Endothelial cell of umbilical vein (primary cell): ENCODE data around the gene CDKN1C.
A peak's percentile ranks its signal among the peaks of the same experiment; 100 is the strongest.

ENCODE experiments used
- EZH2 ChIP-seq: IDR thresholded peaks from 2 replicates; pipeline ENCODE4 v1.6.1; 2012; ENCODE audit warnings: borderline replicate concordance, low read depth, mild to moderate bottlenecking, moderate library complexity, low read length, inconsistent platforms; ENCODE audit not compliant: severe bottlenecking
- FOS ChIP-seq: IDR thresholded peaks from 2 replicates; pipeline ENCODE4 v1.6.1; 2011; ENCODE audit warnings: mild to moderate bottlenecking, low read length, moderate library complexity, borderline replicate concordance; ENCODE audit not compliant: insufficient read depth
- GATA2 ChIP-seq: IDR thresholded peaks from 2 replicates; pipeline ENCODE4 v1.7.0; 2011; ENCODE audit warnings: low read depth, mild to moderate bottlenecking, moderate library complexity, mixed read lengths, low read length; ENCODE audit not compliant: insufficient read length, insufficient read depth
- JUN ChIP-seq: IDR thresholded peaks from 2 replicates; pipeline ENCODE4 v1.6.1; 2011; ENCODE audit warnings: borderline replicate concordance, low read depth; ENCODE audit not compliant: insufficient read length, insufficient read depth
- MYC ChIP-seq: IDR thresholded peaks from one replicate; pipeline ENCODE4 v1.6.1; 2011; ENCODE audit warnings: mild to moderate bottlenecking, low read depth, low read length
- POLR2A ChIP-seq: IDR thresholded peaks from 2 replicates; pipeline ENCODE4 v1.6.1; 2012; ENCODE audit warnings: low read depth, mild to moderate bottlenecking, control low read depth, low read length
- POLR2AphosphoS5 ChIP-seq: IDR thresholded peaks from 2 replicates; pipeline ENCODE4 v1.6.1; 2012; ENCODE audit warnings: low read depth, mild to moderate bottlenecking, control low read depth, low read length, moderate library complexity; ENCODE audit not compliant: insufficient read depth
- TF ChIP-seq, protein P1 (sequence below), 2 donors: IDR thresholded peaks; 1 replicate in 1 of 2; 2 replicates in 1 of 2; pipeline ENCODE4 v1.5.1; 2011; ENCODE audit warnings: low read length in 2 of 2, mild to moderate bottlenecking in 2 of 2, moderate library complexity in 2 of 2, control low read depth in 1 of 2, inconsistent platforms in 1 of 2, low read depth in 1 of 2; ENCODE audit not compliant: insufficient read depth in 1 of 2; ENCODE audit errors: extremely low read depth in 1 of 2
- TF ChIP-seq, protein P2 (sequence below): IDR thresholded peaks from 2 replicates; pipeline ENCODE4 v1.6.1; 2011; ENCODE audit not compliant: insufficient read depth, insufficient read length

DNA sequence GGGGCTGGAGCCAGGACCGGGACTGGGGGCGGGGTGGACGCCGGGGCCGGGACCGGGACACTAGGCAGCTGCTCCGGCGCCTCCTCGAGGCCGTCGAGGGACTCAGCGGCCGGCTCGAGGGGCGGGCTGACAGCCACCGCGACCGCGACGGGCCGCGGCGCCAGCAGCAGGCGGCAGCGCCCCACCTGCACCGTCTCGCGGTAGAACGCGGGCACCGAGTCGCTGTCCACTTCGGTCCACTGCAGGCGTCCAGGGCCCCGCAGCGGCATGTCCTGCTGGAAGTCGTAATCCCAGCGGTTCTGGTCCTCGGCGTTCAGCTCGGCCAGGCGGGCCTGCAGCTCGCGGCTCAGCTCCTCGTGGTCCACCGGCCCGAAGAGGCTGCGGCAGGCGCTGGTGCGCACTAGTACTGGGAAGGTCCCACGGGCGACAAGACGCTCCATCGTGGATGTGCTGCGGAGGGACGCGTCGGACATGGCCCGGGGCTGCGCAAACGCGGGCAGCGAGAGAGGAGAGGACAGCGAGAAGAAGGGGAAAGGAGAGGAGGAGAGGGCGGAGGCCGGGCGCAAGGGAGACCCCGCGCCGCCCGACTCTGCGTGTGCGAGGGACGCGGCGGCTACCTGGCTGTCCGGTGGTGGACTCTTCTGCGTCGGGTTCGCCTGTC, 428 bp downstream of the CDKN1C start:
- TF ChIP-seq, protein P1, sequence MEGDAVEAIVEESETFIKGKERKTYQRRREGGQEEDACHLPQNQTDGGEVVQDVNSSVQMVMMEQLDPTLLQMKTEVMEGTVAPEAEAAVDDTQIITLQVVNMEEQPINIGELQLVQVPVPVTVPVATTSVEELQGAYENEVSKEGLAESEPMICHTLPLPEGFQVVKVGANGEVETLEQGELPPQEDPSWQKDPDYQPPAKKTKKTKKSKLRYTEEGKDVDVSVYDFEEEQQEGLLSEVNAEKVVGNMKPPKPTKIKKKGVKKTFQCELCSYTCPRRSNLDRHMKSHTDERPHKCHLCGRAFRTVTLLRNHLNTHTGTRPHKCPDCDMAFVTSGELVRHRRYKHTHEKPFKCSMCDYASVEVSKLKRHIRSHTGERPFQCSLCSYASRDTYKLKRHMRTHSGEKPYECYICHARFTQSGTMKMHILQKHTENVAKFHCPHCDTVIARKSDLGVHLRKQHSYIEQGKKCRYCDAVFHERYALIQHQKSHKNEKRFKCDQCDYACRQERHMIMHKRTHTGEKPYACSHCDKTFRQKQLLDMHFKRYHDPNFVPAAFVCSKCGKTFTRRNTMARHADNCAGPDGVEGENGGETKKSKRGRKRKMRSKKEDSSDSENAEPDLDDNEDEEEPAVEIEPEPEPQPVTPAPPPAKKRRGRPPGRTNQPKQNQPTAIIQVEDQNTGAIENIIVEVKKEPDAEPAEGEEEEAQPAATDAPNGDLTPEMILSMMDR (IDR thresholded peaks at IDR 0.05; ENCODE audit: extremely low read depth in 1 of 2, insufficient read depth in 1 of 2, low read depth in 1 of 2, low read length in 2 of 2): peak; percentile 4 to 41
- TF ChIP-seq POLR2A (no peak), EZH2 (peak; percentile 82), FOS (no peak), MYC (no peak), GATA2 (no peak), JUN (no peak), POLR2AphosphoS5 (no peak)
- TF ChIP-seq, protein P2, sequence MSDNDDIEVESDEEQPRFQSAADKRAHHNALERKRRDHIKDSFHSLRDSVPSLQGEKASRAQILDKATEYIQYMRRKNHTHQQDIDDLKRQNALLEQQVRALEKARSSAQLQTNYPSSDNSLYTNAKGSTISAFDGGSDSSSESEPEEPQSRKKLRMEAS: no peak
